HEK293T (cell line): Measurements from ENCODE around the gene TRIM38.

Experiments used
- CTCF ChIA-PET: fragments of 350-600 bp; formaldehyde crosslinking; extraction: SDS; loops from one replicate; lab custom pipeline; 2021; ENCODE audit warnings: antibody characterized with exemption, inconsistent platforms; lab: Yijun Ruan, JAX
- POLR2A ChIA-PET: fragments of 350-600 bp; formaldehyde crosslinking; extraction: SDS; loops from one replicate; lab custom pipeline; 2020; ENCODE audit warnings: antibody characterized with exemption, inconsistent platforms; lab: Yijun Ruan, JAX
- DNase-seq: peaks from one replicate; pipeline ENCODE4 v3.0.0; 2012; ENCODE audit warnings: mixed read lengths; ENCODE audit errors: extremely low spot score
- ARNT ChIP-seq: fragments of 450-650 bp; IDR thresholded peaks from 2 replicates; pipeline ENCODE4 v1.6.1; 2017; ENCODE audit warnings: mild to moderate bottlenecking
- BHLHE40 ChIP-seq: fragments of 450-650 bp; IDR thresholded peaks from 2 replicates; pipeline ENCODE4 v1.6.1; 2016; ENCODE audit warnings: mild to moderate bottlenecking, moderate library complexity, borderline replicate concordance
- CTBP1 ChIP-seq: fragments of 450-650 bp; IDR thresholded peaks from 2 replicates; pipeline ENCODE4 v1.6.1; 2016; ENCODE audit warnings: borderline replicate concordance
- ELF4 ChIP-seq: fragments of 450-650 bp; IDR thresholded peaks from 2 replicates; pipeline ENCODE4 v1.6.1; 2017; ENCODE audit warnings: antibody characterized with exemption
- FOXA1 ChIP-seq: fragments of 450-650 bp; IDR thresholded peaks from 2 replicates; pipeline ENCODE4 v1.6.1; 2016; ENCODE audit warnings: mild to moderate bottlenecking
- FOXK2 ChIP-seq: fragments of 450-650 bp; IDR thresholded peaks from 2 replicates; pipeline ENCODE4 v1.6.1; 2016; ENCODE audit warnings: mild to moderate bottlenecking
- FOXM1 ChIP-seq: fragments of 450-650 bp; IDR thresholded peaks from 2 replicates; pipeline ENCODE4 v1.6.1; 2017; ENCODE audit warnings: mild to moderate bottlenecking, borderline replicate concordance
- HDGF ChIP-seq: fragments of 450-650 bp; IDR thresholded peaks from 2 replicates; pipeline ENCODE4 v1.6.1; 2017; ENCODE audit warnings: antibody characterized with exemption, borderline replicate concordance
- L3MBTL2 ChIP-seq: fragments of 450-650 bp; conservative IDR thresholded peaks from 2 replicates; pipeline ENCODE4 v1.6.1; 2016; ENCODE audit warnings: mild to moderate bottlenecking
- LEF1 ChIP-seq: fragments of 450-650 bp; IDR thresholded peaks from 2 replicates; pipeline ENCODE4 v1.6.1; 2017; ENCODE audit warnings: mild to moderate bottlenecking, borderline replicate concordance
- NFRKB ChIP-seq: fragments of 450-650 bp; IDR thresholded peaks from 2 replicates; pipeline ENCODE4 v1.6.1; 2016; ENCODE audit warnings: mild to moderate bottlenecking, moderate library complexity
- SP1 ChIP-seq: fragments of 450-650 bp; IDR thresholded peaks from 2 replicates; pipeline ENCODE4 v1.6.1; 2017
- SUZ12 ChIP-seq: fragments of 450-650 bp; IDR thresholded peaks from 2 replicates; pipeline ENCODE4 v1.6.1; 2016; ENCODE audit warnings: mild to moderate bottlenecking
- TARDBP ChIP-seq: fragments of 450-650 bp; IDR thresholded peaks from 2 replicates; pipeline ENCODE4 v1.6.1; 2016
- ZNF384 ChIP-seq: fragments of 450-650 bp; IDR thresholded peaks from 2 replicates; pipeline ENCODE4 v1.6.1; 2016
- TF ChIP-seq, protein P1 (sequence below): fragments of 450-650 bp; IDR thresholded peaks from 2 replicates; pipeline ENCODE4 v1.6.1; 2016

TRIM38 gene

GRCh38 chr6:25934156-25934555, 28.4 kb upstream of the TRIM38 start:
- POLR2A ChIA-PET: no interaction called here
- CTCF ChIA-PET: interaction anchor here (1.1 kb wide), 1 partner anchor 58 kb away, joined by 3 read pairs; no protein-coding TSS in a partner anchor
- no peak for TF ChIP-seq CTBP1
- no peak for TF ChIP-seq HDGF
- TF ChIP-seq, protein P1, sequence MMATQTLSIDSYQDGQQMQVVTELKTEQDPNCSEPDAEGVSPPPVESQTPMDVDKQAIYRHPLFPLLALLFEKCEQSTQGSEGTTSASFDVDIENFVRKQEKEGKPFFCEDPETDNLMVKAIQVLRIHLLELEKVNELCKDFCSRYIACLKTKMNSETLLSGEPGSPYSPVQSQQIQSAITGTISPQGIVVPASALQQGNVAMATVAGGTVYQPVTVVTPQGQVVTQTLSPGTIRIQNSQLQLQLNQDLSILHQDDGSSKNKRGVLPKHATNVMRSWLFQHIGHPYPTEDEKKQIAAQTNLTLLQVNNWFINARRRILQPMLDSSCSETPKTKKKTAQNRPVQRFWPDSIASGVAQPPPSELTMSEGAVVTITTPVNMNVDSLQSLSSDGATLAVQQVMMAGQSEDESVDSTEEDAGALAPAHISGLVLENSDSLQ: no peak
- TF ChIP-seq SUZ12: no peak
- no peak for TF ChIP-seq NFRKB
- no peak for TF ChIP-seq ZNF384
- TF ChIP-seq BHLHE40: no peak
- TF ChIP-seq FOXK2: no peak
- no peak for TF ChIP-seq LEF1
- no peak for TF ChIP-seq TARDBP
- no peak for TF ChIP-seq FOXA1
- no peak for TF ChIP-seq ELF4
- TF ChIP-seq SP1: no peak
- no peak for TF ChIP-seq ARNT
- TF ChIP-seq FOXM1: no peak
- TF ChIP-seq L3MBTL2: no peak
- no peak for DNase-seq

DNA sequence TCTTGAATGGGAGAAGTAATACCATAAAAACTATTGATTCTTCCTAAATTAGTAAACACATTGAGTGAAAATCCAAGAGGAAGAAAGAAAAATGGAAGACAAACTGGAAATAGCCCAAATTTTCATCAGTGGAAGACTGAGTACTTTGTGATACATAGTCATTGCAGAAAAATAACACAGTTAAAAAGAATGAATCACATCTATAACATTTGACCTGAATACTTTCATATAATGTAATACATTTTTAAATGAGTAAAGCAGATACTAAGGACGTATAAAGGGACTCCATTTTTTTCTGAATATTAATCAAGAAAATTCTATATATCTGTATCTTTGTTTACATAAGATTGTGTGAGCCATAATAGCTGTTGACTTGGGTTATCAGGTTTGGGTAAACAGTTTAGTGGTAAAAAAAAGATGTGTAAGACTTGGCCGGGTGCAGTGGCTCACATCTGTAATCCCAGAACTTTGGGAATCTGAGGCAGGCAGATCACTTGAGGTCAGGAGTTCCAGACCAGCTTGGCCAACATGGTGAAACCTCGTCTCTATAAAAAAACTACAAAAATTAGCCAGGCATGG, 27.8 kb upstream of the TRIM38 start:
- no peak for DNase-seq
- ChIA-PET POLR2A (no interaction called here), CTCF (no interaction called here)
- TF ChIP-seq CTBP1 (no peak), FOXA1 (no peak), FOXK2 (no peak), ELF4 (no peak), BHLHE40 (no peak), ZNF384 (no peak), SP1 (no peak), LEF1 (no peak), NFRKB (no peak), FOXM1 (no peak)
- TF ChIP-seq, protein P1: no peak

DNA sequence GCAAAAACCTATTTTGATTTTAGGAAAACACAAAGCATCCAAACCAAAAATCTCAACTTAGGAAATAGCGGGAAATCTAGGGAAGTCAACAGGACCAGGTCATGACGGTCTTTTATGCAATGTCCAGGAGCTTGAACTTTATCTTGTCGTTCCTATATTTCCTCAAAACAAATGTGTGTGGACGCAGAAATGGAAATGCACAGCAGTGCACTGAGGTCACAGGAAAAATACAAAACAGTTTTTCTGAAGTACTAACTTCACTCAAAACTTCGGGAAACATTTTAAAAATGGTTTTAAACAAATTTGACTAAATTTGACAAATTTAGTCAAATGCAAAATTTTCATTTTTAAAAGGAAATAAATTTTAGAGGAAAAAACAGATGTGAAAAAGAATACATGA, 26.6 kb upstream of the TRIM38 start:
- TF ChIP-seq FOXA1 (no peak), TARDBP (no peak)
- POLR2A ChIA-PET: no interaction called here
- CTCF ChIA-PET: no interaction called here
- DNase-seq: no peak

- TF ChIP-seq SUZ12 (no peak), BHLHE40 (no peak), CTBP1 (no peak), LEF1 (no peak), TARDBP (no peak)
- TF ChIP-seq, protein P1: no peak
- CTCF ChIA-PET: interaction anchor here (0.8 kb wide), 1 partner anchor 53 kb away, joined by 3 read pairs; no protein-coding TSS in a partner anchor
- DNase-seq: no peak
- POLR2A ChIA-PET: no interaction called here
Measured at GRCh38 chr6:25939593-25939992, 23.0 kb upstream of the TRIM38 start.

GRCh38 chr6:25942561-25943147, 19.9 kb upstream of the TRIM38 start:
- ChIA-PET POLR2A (no interaction called here), CTCF (no interaction called here)
- TF ChIP-seq NFRKB (no peak), CTBP1 (no peak), LEF1 (no peak), SP1 (no peak), TARDBP (no peak), ARNT (no peak), FOXM1 (no peak), L3MBTL2 (no peak), FOXK2 (no peak), BHLHE40 (no peak)
- no peak for DNase-seq

GRCh38 chr6:25943887-25944286, 18.7 kb upstream of the TRIM38 start:
- ChIA-PET POLR2A (interaction anchor here (1.0 to 1.1 kb wide), 2 partner anchors 49 to 83 kb away, joined by 3 to 4 read pairs; no protein-coding TSS in a partner anchor), CTCF (interaction anchor here (0.8 to 1.0 kb wide), 2 partner anchors 40 to 44 kb away, joined by 3 read pairs; no protein-coding TSS in a partner anchor)
- TF ChIP-seq BHLHE40 (no peak), ELF4 (no peak), FOXK2 (no peak), L3MBTL2 (no peak), LEF1 (no peak)
- no peak for DNase-seq
